ENCODE measurements around the gene PDE7B. TPM values are rescaled to one million over a fixed set of nuclear protein-coding genes. Genes with fewer than 3 reads are reported as not detected.

Gene PDE7B
- total and polyA plus RNA-seq, 2 of the 8 experiments (the other 6 are each of a cell fraction or from before 2014, with no cell fraction given): not detected

DNA sequence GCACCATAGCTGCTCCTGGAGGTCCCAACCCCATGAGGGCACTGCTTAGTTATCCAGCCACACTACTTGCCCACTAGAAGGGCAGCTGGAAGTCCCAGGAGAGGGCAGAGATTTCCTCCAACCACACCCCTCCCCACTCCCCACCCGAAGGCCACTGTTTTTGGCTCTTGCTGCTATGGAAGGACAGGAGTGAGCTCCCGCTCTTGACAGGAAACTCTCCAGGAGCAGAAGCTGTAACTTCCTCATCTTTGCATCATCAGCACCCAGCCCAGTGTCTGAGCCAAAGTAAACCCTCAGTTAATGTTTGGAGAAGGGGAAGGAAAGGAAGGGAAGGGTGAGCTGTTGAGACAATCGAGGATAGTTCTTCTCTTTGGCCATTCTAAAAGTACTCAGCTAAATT, 277.9 kb downstream of the PDE7B start (continued):
- TF ChIP-seq, protein P1, sequence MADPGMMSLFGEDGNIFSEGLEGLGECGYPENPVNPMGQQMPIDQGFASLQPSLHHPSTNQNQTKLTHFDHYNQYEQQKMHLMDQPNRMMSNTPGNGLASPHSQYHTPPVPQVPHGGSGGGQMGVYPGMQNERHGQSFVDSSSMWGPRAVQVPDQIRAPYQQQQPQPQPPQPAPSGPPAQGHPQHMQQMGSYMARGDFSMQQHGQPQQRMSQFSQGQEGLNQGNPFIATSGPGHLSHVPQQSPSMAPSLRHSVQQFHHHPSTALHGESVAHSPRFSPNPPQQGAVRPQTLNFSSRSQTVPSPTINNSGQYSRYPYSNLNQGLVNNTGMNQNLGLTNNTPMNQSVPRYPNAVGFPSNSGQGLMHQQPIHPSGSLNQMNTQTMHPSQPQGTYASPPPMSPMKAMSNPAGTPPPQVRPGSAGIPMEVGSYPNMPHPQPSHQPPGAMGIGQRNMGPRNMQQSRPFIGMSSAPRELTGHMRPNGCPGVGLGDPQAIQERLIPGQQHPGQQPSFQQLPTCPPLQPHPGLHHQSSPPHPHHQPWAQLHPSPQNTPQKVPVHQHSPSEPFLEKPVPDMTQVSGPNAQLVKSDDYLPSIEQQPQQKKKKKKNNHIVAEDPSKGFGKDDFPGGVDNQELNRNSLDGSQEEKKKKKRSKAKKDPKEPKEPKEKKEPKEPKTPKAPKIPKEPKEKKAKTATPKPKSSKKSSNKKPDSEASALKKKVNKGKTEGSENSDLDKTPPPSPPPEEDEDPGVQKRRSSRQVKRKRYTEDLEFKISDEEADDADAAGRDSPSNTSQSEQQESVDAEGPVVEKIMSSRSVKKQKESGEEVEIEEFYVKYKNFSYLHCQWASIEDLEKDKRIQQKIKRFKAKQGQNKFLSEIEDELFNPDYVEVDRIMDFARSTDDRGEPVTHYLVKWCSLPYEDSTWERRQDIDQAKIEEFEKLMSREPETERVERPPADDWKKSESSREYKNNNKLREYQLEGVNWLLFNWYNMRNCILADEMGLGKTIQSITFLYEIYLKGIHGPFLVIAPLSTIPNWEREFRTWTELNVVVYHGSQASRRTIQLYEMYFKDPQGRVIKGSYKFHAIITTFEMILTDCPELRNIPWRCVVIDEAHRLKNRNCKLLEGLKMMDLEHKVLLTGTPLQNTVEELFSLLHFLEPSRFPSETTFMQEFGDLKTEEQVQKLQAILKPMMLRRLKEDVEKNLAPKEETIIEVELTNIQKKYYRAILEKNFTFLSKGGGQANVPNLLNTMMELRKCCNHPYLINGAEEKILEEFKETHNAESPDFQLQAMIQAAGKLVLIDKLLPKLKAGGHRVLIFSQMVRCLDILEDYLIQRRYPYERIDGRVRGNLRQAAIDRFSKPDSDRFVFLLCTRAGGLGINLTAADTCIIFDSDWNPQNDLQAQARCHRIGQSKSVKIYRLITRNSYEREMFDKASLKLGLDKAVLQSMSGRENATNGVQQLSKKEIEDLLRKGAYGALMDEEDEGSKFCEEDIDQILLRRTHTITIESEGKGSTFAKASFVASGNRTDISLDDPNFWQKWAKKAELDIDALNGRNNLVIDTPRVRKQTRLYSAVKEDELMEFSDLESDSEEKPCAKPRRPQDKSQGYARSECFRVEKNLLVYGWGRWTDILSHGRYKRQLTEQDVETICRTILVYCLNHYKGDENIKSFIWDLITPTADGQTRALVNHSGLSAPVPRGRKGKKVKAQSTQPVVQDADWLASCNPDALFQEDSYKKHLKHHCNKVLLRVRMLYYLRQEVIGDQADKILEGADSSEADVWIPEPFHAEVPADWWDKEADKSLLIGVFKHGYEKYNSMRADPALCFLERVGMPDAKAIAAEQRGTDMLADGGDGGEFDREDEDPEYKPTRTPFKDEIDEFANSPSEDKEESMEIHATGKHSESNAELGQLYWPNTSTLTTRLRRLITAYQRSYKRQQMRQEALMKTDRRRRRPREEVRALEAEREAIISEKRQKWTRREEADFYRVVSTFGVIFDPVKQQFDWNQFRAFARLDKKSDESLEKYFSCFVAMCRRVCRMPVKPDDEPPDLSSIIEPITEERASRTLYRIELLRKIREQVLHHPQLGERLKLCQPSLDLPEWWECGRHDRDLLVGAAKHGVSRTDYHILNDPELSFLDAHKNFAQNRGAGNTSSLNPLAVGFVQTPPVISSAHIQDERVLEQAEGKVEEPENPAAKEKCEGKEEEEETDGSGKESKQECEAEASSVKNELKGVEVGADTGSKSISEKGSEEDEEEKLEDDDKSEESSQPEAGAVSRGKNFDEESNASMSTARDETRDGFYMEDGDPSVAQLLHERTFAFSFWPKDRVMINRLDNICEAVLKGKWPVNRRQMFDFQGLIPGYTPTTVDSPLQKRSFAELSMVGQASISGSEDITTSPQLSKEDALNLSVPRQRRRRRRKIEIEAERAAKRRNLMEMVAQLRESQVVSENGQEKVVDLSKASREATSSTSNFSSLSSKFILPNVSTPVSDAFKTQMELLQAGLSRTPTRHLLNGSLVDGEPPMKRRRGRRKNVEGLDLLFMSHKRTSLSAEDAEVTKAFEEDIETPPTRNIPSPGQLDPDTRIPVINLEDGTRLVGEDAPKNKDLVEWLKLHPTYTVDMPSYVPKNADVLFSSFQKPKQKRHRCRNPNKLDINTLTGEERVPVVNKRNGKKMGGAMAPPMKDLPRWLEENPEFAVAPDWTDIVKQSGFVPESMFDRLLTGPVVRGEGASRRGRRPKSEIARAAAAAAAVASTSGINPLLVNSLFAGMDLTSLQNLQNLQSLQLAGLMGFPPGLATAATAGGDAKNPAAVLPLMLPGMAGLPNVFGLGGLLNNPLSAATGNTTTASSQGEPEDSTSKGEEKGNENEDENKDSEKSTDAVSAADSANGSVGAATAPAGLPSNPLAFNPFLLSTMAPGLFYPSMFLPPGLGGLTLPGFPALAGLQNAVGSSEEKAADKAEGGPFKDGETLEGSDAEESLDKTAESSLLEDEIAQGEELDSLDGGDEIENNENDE (IDR thresholded peaks at IDR 0.05; ENCODE audit: insufficient replicate concordance, low read length): no peak
- TF ChIP-seq YY1 (IDR thresholded peaks at IDR 0.05; ENCODE audit: low read depth, low read length): no peak

All from H1 (cell line).